NCI-H82 treated with DMSO at 0.1 percent for 48 hours (cell line): Measurements from ENCODE around the gene CD79A.
"Not testable (repeated sequence)": the region's sequence is repeated elsewhere in the genome, so short reads cannot be mapped to it uniquely, and the experiment has no call there.

ENCODE experiments used
- DNase-seq: peaks from one replicate; lab custom pipeline; 2025; ENCODE audit not compliant: unreplicated experiment; lab: John Stamatoyannopoulos, UW

Gene CD79A

DNA sequence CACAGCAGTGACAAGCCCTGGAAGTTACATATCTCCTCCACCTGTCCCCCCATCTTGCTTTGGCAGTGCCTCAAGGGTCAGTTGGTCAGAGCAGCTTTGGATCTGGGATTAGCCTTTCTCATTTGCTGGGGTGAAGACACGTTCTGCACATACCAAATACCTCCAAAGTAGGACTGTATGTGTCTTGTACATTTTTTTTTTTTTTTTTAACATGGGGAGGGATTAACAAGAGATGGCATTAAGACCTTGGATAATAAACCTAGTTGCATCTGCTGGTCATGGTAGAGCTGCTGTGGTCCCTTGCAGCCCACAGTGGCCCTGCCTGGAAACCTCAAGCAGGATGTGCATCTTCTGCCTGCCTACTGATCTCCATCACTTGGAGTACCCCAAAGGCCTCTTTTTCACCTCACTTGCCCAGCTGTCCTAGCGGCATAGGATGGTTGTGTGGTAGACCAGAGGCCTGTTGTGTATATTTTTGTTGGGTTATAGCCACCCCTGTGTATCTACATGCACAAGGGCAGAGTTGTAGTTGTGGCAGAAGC is 14.6 kb upstream of the CD79A start:
- no peak for DNase-seq

DNA sequence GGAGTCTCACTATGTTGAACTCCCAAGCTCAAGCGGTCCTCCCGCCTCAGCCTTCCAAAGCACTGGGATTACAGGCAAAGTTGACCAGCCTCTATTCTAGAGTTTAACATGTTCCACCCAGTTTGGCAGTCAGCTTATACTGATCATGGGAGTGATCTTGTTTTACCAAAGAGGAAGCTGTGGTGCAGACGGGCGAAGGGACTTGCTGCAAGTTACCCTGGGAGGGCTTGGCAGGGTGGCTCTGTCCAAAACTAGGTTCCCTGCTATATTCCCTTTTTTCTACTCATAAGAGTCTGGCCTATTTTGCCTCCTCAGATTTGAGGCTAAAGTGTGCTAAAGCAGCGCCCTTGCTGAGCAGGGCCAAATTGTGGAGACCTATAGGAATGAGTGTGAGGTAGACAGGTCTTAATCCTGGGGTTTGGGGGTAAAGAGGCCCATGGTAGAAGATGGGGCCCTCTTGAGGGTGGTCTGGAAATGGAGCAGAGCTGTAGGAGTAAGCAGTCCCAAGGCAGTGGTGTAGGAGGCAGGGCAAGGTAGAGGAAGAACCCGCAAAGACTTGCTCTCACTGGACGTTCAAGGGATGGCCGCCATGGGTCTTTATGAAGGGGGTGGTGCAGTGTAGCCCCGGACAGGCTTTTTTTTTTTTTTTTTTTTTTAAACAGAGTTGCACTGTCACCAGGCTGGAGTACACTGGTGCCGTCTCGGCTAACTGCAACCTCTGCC is 13.7 kb upstream of the CD79A start:
- no peak for DNase-seq

GRCh38 chr19:41864374-41864773 is 12.7 kb upstream of the CD79A start:
- DNase-seq: no peak

- no peak for DNase-seq
Measured at GRCh38 chr19:41866284-41866683, 10.8 kb upstream of the CD79A start.

DNA sequence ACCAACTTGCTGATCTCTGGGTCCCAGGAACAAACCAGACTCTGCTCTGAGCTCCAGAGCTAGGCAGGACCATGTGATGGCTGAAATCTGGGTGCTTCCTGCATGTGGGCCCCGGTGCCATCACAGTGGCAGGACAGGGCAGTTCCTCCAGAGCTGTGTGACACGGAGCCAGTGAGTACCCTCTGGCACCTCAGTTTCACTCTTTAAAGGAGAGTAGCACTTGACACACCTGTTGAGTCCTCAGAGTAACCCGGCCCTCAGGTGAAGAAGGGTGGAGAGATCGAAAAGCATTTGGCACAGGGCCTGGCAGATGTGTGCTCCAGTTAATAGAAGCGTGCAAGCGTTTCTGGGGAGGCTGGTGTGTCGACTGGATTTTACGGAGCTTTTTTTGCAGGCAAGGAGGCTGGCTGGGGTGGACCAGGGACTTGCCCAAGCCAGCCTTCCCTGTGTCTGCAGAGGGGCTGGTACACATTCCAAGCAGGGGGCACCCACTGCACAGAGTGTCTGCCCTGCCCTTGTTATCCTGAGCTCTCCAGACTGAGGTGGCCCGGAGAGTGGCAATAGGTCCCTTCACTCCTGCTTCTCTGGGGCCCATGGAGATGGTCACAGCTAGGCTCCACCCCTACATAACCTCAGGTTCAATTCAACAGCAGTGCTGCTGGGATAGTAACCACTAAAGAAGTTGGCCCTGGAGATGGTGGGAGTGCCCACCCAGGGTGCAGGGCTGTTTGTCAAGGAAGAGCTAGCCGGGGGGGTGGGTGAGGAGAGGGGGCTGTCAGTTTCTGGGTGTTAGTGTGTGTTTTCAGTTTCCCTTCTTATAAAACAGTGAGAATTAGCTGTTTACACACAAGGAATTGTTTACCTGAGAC is 8.7 kb upstream of the CD79A start:
- no peak for DNase-seq

- DNase-seq: no peak
Measured at GRCh38 chr19:41868989-41869300, 8.1 kb upstream of the CD79A start.

DNA sequence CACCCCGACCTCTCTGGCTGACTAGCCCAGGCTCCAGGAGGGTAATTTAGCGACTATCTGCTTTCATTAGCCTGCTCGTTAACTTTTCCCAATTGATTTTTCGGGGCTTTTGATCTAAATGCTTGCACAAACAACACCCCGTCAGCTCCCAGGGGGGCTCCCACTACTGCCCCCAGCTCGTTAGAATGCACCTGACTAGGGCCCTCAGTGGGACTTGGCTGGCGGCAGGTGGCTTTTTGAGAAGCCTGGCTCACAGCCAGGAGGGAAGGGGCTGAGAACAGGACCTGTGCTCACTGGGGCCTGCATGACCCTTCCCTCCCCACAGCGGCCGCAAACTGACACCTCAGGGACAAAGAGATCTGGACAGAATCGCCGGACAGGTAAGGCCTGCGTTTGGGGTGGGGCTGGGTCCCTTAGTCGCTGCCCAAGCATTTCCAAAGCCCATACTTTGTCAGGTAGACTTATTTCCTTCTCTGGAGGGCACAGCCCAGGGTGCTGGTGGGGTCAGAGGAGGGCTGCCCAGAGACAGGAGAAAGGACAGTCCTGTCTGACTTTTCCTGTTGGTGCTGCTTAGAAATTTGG is 7.6 kb upstream of the CD79A start:
- DNase-seq: no peak

DNA sequence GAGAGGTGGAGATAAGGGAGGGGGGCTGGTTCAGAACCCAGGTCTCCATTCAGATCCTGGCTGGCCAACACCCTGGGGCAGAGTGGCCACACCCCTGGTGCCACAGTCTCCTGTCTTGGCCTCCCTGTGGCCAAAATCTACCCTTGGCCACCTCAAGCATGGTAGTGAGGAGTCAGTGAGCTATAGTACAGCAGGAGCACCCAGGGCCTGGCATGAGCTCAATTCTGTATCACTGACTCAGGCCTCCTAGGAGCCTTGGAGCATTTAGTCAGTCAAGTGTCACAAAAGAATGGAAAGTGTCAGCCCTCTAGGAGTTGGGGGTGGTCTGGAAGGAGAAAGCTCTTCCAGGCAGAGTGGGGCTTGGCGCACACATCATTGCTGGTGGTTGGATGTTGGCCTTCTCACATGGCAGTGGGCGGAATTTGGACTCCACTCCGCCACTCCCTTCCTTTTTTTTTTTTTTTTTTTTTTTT is 6.6 kb upstream of the CD79A start:
- DNase-seq: no peak

DNA sequence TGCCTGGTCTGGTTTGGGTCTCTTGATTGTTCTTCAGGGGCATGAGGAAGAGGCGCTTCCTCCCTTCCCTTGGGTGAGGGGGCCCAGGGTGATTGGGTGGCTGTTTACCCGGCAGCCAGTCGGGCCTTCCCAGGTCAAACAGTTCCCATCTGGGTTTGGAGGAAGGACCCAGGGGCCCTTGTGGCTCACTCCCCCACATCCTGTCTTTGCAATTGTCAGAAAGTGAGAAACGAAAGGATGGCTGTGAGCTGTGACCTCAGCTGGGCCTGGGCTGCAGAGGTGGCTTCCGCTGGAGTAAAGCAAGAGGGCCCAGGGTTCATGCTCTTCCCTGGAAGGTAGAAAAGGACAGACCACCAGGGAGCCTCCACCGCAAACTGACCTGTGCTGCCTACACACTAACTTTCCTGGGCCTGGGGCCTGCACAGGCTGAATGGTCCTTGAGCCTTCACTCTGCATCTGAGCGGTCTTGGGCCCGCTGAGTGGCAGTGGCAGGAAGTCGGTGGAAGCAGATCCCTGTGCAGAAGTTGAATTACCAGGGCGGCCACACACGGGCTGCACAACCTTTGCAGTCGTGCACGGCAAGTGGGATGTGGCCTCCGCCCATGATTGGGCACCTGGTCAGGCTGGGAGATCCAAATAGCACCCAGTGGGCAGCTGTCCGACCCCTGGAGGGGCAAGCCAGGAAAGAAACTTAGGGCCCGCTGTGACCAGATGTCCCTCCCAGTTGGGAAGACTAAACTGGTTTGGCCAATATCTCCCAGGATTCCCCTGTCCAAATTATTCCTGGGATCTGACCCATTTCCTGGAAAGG is 5.3 kb upstream of the CD79A start:
- DNase-seq: no peak

GRCh38 chr19:41872384-41872774 is 4.7 kb upstream of the CD79A start:
- DNase-seq: no peak

DNA sequence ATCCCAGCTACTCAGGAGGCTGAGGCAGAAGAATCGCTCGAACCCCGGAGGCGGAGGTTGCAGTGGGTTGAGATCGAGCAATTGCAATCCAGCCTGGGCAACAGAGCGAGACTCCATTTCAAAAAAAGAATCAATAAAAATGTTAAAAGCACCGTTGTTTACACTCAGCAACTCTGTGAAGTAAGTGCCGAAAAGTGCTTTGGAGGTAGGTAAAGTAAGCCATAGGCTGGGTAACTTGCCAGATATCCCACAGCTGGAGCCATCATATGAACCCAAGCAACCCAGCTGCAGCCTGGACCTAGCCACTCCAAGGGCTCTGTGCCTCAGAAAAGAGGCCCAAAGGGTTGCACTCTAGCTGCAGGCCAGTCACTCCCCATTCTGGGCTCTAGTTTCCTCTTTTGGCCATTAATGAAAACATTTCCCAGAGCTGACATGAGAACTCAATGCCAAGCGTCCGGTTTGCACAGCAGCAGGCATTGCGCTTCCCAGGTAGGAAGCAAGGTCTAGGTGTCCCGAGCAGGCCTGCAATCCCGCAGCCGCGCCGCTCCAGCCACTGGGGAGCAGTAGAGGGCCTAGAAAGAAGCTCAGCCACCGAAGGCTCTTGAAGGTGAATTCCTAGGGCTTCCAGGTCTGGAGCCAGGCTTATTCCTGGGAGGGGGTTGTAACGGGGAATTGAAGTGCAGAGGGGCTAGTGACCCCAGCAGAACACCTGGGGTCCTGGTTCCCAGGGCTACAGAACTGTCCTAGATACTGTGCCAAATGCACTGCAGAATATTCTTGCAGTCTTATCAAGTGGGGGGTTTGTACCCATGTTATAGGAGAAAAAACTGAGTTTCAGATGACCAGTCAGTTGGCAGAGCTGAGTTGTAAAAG is 4.1 kb upstream of the CD79A start:
- DNase-seq: peak; percentile 72

DNA sequence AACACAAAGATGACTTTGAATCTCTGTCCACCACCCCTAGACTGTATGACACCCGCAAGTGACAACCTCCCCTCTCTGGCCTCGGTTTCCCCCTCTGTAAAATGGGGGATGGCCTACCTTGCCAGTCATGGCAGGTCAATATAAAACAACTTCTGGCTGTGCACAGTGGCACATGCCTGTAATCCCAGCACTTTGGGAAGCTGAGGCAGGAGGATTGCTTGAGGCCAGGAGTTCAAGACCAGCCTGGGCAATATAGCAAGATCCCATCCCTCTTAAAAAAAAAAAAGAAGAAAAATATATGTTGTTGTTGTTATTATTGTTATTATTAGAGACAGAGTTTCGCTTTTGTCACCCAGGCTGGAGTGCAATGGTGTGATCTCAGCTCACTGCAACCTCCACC is 1.1 kb upstream of the CD79A start:
- not testable (repeated sequence) for DNase-seq

GRCh38 chr19:41877916-41878905 is 1.1 kb downstream of the CD79A start:
- DNase-seq: no peak

- DNase-seq: no peak
Measured at GRCh38 chr19:41879080-41879479, 2.0 kb downstream of the CD79A start.

DNA sequence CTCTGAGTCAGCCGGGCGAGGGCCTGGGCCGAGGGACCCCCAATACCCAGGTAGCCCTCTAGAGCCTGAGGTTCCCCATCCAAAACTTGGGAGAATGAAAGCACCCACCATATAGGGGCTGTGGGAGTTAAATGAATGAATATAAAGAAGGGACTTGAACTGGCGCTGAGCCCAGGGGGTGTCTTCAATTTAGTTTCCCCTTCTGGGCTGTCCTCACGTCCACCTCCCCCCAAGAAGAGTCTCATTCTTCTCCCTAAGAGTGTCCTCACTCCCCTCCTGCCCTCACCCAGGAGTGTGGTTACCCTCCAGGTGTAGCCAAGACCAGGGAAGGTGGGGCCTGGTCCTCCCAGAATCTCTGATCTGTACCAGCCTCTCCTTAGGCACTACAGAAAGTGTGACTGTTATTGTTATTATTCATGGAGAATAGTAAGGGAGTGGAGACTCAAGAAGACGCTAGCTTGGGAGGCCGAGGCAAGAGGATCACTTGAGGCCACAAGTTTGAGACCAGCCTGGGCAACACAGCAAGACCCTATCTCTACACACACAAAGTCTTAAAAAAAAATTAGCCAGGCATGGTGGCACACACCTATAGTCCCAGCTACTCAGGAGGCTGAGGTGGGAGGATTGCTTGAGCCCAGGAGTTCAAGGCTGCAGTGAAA is 2.7 kb downstream of the CD79A start:
- no peak for DNase-seq

DNA sequence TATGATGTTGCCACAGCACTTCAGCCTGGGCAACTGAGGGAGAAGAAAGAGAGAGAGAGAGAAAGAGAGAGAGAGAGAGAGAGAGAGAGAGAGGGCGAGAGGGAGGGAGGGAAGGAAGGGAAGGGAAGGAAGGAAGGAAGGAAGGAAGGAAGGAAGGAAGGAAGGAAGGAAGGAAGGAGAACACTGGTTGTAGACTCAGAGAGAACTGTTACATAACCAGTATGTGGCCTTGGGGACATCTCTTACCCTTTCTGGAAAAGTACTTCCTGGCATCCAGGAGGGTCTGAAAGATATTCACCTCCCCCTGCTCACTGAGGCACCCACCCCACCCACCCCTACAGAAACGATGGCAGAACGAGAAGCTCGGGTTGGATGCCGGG is 3.2 kb downstream of the CD79A start:
- DNase-seq: no peak

DNA sequence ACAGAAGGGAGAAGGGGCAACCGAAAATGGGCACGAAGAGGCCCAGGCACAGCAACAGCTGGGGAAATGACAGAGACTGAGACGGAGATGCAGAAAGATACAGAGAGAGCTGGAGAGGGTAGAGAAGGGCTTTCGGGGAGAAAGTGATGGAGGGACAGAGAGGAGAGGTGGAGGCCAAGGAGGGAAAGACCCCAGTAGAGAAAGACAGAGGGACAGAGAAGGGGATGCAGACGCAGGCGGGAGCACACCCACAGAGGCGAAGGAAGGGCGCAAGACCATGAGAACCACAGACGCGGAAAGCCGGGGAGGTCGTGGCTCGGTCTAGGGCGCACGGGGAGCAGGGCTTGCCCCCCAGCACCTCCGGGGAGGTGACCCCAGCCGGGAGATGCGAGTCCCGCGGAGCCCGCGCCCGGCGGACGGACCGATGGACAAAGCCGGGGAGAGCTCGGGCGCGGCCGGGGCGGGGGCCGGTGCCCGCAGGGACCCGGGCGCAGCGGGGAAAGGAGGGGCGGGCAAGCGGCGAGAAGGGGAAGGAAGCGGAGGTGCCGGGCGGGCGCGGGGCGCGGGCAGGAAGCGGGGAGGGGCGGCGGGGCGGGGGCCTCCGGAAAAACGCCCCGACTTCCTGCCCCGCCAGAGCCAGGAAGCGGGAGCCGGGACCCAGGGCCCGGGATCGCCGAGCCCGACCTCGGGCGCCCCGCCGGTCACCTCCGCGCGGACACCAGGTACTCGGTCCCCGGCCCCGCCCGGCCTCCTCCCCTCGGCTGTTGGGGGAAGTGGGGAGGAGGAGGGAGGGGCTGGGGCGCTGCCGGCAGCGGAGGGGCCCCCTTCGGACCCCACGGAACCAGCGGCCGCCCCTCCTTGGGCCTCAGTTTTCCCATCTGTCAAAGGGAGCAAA is 5.7 kb downstream of the CD79A start, which contains the start of gene ARHGEF1:
TSS of gene ARHGEF1 (plus strand) at position 617 of the 895 bp plus-strand sequence. CDS start 4,899 bp downstream, outside the sequence.
- no peak for DNase-seq
